Measurements from ENCODE around the gene MYO7A. TPM values are rescaled to one million over a fixed set of nuclear protein-coding genes. Genes with fewer than 3 reads are reported as not detected.

Gene MYO7A
- total and polyA plus RNA-seq, 2 experiments from 2014 or later = 1.8 to 5.4 TPM

DNA sequence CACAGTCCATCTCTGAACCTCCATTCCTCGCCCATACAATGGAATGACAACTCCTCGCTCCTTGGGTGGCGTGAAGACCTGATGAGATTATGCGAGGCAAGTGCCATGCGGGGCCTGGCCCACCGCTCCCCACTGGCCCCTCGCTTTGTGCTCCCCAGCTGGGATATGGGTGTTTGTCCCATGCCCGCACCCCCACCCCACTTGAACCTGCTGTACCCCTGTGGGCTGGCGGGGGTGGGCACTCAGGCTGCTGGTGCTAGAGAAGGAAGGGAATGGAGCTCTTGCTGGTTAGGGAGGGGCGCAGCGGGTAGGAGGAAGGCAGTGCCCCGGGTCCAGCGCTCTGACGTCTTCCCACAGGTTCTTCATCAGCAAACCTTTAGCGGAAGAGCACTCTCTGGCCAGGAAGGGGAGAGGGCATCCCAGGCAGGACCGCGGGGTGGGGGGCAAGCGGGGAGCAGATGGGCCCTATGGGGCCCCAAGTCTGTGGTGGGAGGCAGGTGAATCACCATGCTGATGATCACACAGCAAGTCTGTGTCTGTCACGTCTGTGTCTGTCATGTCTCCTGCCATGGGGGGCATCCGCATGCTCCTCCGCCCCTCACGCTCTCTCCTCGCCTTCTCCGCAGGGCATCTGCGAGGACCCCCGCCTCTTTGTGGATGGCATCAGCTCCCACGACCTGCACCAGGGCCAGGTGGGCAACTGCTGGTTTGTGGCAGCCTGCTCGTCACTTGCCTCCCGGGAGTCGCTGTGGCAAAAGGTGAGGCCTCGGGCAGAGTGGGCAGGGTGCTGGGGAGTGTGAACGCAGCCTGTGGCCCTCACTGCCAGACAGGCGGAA lies 34.8 kb upstream of the MYO7A start (continued):
- TF ChIP-seq, protein P1, sequence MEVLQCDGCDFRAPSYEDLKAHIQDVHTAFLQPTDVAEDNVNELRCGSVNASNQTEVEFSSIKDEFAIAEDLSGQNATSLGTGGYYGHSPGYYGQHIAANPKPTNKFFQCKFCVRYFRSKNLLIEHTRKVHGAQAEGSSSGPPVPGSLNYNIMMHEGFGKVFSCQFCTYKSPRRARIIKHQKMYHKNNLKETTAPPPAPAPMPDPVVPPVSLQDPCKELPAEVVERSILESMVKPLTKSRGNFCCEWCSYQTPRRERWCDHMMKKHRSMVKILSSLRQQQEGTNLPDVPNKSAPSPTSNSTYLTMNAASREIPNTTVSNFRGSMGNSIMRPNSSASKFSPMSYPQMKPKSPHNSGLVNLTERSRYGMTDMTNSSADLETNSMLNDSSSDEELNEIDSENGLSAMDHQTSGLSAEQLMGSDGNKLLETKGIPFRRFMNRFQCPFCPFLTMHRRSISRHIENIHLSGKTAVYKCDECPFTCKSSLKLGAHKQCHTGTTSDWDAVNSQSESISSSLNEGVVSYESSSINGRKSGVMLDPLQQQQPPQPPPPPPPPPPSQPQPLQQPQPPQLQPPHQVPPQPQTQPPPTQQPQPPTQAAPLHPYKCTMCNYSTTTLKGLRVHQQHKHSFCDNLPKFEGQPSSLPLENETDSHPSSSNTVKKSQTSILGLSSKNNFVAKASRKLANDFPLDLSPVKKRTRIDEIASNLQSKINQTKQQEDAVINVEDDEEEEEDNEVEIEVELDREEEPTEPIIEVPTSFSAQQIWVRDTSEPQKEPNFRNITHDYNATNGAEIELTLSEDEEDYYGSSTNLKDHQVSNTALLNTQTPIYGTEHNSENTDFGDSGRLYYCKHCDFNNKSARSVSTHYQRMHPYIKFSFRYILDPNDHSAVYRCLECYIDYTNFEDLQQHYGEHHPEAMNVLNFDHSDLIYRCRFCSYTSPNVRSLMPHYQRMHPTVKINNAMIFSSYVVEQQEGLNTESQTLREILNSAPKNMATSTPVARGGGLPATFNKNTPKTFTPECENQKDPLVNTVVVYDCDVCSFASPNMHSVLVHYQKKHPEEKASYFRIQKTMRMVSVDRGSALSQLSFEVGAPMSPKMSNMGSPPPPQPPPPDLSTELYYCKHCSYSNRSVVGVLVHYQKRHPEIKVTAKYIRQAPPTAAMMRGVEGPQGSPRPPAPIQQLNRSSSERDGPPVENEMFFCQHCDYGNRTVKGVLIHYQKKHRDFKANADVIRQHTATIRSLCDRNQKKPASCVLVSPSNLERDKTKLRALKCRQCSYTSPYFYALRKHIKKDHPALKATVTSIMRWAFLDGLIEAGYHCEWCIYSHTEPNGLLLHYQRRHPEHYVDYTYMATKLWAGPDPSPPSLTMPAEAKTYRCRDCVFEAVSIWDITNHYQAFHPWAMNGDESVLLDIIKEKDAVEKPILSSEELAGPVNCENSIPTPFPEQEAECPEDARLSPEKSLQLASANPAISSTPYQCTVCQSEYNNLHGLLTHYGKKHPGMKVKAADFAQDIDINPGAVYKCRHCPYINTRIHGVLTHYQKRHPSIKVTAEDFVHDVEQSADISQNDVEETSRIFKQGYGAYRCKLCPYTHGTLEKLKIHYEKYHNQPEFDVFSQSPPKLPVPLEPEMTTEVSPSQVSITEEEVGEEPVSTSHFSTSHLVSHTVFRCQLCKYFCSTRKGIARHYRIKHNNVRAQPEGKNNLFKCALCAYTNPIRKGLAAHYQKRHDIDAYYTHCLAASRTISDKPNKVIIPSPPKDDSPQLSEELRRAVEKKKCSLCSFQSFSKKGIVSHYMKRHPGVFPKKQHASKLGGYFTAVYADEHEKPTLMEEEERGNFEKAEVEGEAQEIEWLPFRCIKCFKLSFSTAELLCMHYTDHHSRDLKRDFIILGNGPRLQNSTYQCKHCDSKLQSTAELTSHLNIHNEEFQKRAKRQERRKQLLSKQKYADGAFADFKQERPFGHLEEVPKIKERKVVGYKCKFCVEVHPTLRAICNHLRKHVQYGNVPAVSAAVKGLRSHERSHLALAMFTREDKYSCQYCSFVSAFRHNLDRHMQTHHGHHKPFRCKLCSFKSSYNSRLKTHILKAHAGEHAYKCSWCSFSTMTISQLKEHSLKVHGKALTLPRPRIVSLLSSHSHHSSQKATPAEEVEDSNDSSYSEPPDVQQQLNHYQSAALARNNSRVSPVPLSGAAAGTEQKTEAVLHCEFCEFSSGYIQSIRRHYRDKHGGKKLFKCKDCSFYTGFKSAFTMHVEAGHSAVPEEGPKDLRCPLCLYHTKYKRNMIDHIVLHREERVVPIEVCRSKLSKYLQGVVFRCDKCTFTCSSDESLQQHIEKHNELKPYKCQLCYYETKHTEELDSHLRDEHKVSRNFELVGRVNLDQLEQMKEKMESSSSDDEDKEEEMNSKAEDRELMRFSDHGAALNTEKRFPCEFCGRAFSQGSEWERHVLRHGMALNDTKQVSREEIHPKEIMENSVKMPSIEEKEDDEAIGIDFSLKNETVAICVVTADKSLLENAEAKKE (CRISPR knock-in tag; IDR thresholded peaks at IDR 0.05) = no peak
- no peak for TF ChIP-seq CREB1 (CRISPR knock-in tag; IDR thresholded peaks at IDR 0.05; ENCODE audit: low read depth)

- Histone ChIP-seq H2AFZ (no peak overlapping the region), H3K4me3 (no peak overlapping the region), H3K9me2 (ENCODE audit: insufficient read depth) (no peaks in the 10 kb centered on the region), H3K4me1 (ENCODE audit: insufficient read depth) (no peaks in the 10 kb centered on the region; the same call in 1 of the 2 replicates), H3K36me3 (ENCODE audit: insufficient read depth) (no peaks in the 10 kb centered on the region), H3F3A (replicated peaks; ENCODE audit: low read depth) (no peaks in the 10 kb centered on the region), H3K4me2 (no peak overlapping the region), H3K79me2 (replicated peaks; ENCODE audit: insufficient read depth) (no peaks in the 10 kb centered on the region), H4K20me1 (replicated peaks; ENCODE audit: insufficient read depth) (no peaks in the 10 kb centered on the region; the same call in 1 of the 2 replicates), H3K27me3 (ENCODE audit: insufficient read depth) (no peaks in the 10 kb centered on the region), H3K27ac (ENCODE audit: low read depth) (no peak overlapping the region)
- H3K9me3 Mint-ChIP-seq = peaks cover 5% of the 10 kb centered on the region; the same call in 1 of the 3 replicates
- H3K4me1 Mint-ChIP-seq = peaks cover 11% of the 10 kb centered on the region
- H3K36me3 Mint-ChIP-seq (ENCODE audit: low read depth) = peaks cover 3% of the 10 kb centered on the region; the same call in 1 of the 3 replicates
- H3K27me3 Mint-ChIP-seq (ENCODE audit: insufficient read depth, low read depth, poor library complexity) = peaks cover 7% of the 10 kb centered on the region
- no peak overlapping the region for H3K27ac Mint-ChIP-seq
- TF ChIP-seq EZH2 (IDR thresholded peaks at IDR 0.05; ENCODE audit: low read depth, unreplicated experiment) = no peak
- TF ChIP-seq ZNF331 (CRISPR knock-in tag; IDR thresholded peaks at IDR 0.05; ENCODE audit: low read depth) = no peak
- TF ChIP-seq, protein P2, sequence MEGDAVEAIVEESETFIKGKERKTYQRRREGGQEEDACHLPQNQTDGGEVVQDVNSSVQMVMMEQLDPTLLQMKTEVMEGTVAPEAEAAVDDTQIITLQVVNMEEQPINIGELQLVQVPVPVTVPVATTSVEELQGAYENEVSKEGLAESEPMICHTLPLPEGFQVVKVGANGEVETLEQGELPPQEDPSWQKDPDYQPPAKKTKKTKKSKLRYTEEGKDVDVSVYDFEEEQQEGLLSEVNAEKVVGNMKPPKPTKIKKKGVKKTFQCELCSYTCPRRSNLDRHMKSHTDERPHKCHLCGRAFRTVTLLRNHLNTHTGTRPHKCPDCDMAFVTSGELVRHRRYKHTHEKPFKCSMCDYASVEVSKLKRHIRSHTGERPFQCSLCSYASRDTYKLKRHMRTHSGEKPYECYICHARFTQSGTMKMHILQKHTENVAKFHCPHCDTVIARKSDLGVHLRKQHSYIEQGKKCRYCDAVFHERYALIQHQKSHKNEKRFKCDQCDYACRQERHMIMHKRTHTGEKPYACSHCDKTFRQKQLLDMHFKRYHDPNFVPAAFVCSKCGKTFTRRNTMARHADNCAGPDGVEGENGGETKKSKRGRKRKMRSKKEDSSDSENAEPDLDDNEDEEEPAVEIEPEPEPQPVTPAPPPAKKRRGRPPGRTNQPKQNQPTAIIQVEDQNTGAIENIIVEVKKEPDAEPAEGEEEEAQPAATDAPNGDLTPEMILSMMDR (conservative IDR thresholded peaks at IDR 0.05; ENCODE audit: low read depth in 2 of 2) = no peak
- TF ChIP-seq STAT1 (IDR thresholded peaks at IDR 0.05; ENCODE audit: unreplicated experiment) = no peak
- TF ChIP-seq REST (IDR thresholded peaks at IDR 0.05; ENCODE audit: unreplicated experiment) = no peak
- no peak overlapping the region for H3K4me3 Mint-ChIP-seq
- no peak for DNase-seq (ENCODE audit: low spot score)
- ATAC-seq = no peak
These were observed 33.8 kb upstream of the MYO7A start for GRCh38 chr11:77093987-77094840.
